Liver (tissue), 3 donors: Measurements from ENCODE around the gene PHC2.

Source experiments
- CTCF ChIP-seq: fragments of 150-350 bp; IDR thresholded peaks from 2 replicates; pipeline ENCODE4 v1.5.1; 2017; ENCODE audit warnings: improper control_type of control experiment, low read depth, low read length; ENCODE audit not compliant: missing input control
- JUND ChIP-seq, 2 donors: IDR thresholded peaks; 2 replicates each; pipeline ENCODE4 v1.6.1; 2016; ENCODE audit warnings: antibody characterized with exemption in 2 of 2
- MAX ChIP-seq: IDR thresholded peaks from 2 replicates; pipeline ENCODE4 v1.6.1; 2016; ENCODE audit warnings: antibody characterized with exemption
- RAD21 ChIP-seq, 2 donors: IDR thresholded peaks; 2 replicates each; pipeline ENCODE4 v1.6.1; 2016; ENCODE audit warnings: antibody characterized with exemption in 2 of 2, mild to moderate bottlenecking in 2 of 2
- SP1 ChIP-seq: IDR thresholded peaks from 2 replicates; pipeline ENCODE4 v1.6.1; 2018; ENCODE audit warnings: antibody characterized with exemption, mild to moderate bottlenecking
- YY1 ChIP-seq: IDR thresholded peaks from 2 replicates; pipeline ENCODE4 v1.6.1; 2016; ENCODE audit warnings: antibody characterized with exemption, mild to moderate bottlenecking
- TF ChIP-seq, protein P1 (sequence below): IDR thresholded peaks from 2 replicates; pipeline ENCODE4 v1.6.1; 2016; ENCODE audit warnings: antibody characterized with exemption, mild to moderate bottlenecking
- donor health status: healthy.
- donor health status: healthy.

GRCh38 chr1:33370827-33371226, 60.1 kb downstream of the PHC2 start:
- TF ChIP-seq YY1 (no peak), RAD21 (IDR thresholded peaks at IDR 0.05) (no peak), CTCF (no peak), MAX (no peak), JUND (IDR thresholded peaks at IDR 0.05) (no peak), SP1 (no peak)
- TF ChIP-seq, protein P1, sequence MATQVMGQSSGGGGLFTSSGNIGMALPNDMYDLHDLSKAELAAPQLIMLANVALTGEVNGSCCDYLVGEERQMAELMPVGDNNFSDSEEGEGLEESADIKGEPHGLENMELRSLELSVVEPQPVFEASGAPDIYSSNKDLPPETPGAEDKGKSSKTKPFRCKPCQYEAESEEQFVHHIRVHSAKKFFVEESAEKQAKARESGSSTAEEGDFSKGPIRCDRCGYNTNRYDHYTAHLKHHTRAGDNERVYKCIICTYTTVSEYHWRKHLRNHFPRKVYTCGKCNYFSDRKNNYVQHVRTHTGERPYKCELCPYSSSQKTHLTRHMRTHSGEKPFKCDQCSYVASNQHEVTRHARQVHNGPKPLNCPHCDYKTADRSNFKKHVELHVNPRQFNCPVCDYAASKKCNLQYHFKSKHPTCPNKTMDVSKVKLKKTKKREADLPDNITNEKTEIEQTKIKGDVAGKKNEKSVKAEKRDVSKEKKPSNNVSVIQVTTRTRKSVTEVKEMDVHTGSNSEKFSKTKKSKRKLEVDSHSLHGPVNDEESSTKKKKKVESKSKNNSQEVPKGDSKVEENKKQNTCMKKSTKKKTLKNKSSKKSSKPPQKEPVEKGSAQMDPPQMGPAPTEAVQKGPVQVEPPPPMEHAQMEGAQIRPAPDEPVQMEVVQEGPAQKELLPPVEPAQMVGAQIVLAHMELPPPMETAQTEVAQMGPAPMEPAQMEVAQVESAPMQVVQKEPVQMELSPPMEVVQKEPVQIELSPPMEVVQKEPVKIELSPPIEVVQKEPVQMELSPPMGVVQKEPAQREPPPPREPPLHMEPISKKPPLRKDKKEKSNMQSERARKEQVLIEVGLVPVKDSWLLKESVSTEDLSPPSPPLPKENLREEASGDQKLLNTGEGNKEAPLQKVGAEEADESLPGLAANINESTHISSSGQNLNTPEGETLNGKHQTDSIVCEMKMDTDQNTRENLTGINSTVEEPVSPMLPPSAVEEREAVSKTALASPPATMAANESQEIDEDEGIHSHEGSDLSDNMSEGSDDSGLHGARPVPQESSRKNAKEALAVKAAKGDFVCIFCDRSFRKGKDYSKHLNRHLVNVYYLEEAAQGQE = no peak
